ENCODE data around the gene GMPPB. TPM values are rescaled to one million over a fixed set of nuclear protein-coding genes. Genes with fewer than 3 reads are reported as not detected.
A peak's percentile ranks its signal among the peaks of the same experiment; 100 is the strongest.

The GMPPB gene
- 15.9 TPM for polyA plus RNA-seq (2013, experiment 1 of 4)
- 18.2 TPM for polyA plus RNA-seq (2013, experiment 2 of 4)
- polyA plus RNA-seq (2013, experiment 3 of 4) = 12.4 TPM
- 12.7 TPM for polyA plus RNA-seq (2013, experiment 4 of 4)

DNA sequence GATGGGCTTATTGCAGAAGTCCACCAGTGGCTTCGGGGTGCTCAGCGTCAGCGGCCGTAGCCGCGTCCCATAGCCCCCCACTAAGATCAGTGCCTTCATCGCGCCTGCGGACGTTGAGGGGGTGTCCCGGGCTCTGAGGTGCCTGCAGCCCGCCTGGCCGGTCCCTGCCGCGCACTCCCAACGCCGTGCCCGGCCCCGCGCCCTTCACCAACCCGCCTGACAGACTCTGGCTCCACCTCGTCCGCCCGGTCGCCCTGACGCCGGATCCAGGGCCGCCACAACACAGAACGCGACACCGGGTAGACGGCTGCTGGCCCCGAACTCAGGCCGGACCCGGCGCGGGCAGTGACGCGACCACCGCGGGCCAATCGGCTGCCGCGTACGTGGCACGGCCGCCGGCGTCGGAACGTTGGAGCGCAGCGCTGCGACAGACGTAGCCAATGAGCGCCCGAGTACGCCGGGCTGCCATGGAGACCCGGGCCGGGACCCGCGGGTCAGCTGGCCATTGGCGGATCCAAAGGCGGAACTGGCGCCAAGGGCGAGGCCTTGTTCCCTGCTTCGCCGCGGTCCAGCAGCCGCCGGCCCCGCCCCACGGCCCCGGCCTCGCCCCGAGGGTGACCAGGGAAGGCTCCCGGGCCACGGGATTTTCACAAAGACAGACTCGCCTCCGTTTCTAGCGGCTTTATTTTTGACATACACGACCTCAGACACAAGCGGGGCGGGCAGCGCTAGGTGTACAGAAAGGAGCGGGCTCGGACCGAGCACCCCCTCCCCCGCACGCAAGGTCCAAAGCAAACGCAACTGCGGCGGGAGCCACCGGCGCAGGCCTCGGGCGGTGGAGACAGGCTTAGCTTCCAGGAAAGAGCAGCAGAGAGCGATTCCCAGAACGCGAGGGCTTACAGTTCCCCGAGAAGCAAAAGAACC lies at the start of gene GMPPB:
Gene GMPPB (minus strand): TSS at position 324 of the 924 bp plus-strand sequence. CDS start 225 bp downstream, at position 99.
- Histone ChIP-seq H3K4me3 (ENCODE audit: insufficient read depth, low read depth, low read length) (peak within 1 kb of the TSS; percentile 100), H3K27me3 (ENCODE audit: control insufficient read depth, insufficient read depth, low read length, poor library complexity, severe bottlenecking) (no peaks in the 10 kb centered on the region), H3K4me1 (ENCODE audit: control insufficient read depth, insufficient read depth, low read length) (peaks cover 6% of the 10 kb centered on the region), H3K9me3 (ENCODE audit: control insufficient read depth, low read length) (no peaks in the 10 kb centered on the region), H3K27ac (ENCODE audit: insufficient read depth, low read depth, low read length, poor library complexity, severe bottlenecking) (peak within 1 kb of the TSS; percentile 92), H3K36me3 (ENCODE audit: control insufficient read depth, insufficient read depth, low read length) (peaks cover 11% of the 10 kb centered on the region)
- WGBS, 2 experiments = 1% methylated on average over 102 of the region's 102 CpGs

DNA sequence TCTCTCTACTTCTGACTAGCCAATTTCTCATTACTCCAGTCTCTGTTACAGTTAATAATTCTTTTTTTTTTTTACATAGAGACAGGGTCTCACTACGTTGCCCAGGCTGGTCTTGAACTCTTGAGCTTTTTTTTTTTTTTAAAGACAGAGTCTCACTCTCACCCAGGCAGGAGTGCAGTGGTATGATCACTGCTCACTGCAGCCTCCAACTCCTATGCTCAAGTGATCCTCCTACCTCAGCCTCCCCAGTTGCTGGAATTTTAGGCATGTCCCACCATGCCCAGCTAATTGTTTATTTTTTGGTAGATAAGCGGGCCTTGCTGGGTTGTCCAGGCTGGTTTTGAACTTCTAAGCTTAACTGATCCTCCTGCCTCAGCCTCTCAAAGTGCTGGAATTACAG lies 49.0 kb upstream of the GMPPB start:
- Histone ChIP-seq H3K4me1 (ENCODE audit: control insufficient read depth, insufficient read depth, low read length) (no peaks in the 10 kb centered on the region), H3K9me3 (ENCODE audit: control insufficient read depth, low read length) (no peaks in the 10 kb centered on the region), H3K27me3 (ENCODE audit: control insufficient read depth, insufficient read depth, low read length, poor library complexity, severe bottlenecking) (no peaks in the 10 kb centered on the region), H3K27ac (ENCODE audit: insufficient read depth, low read depth, low read length, poor library complexity, severe bottlenecking) (no peak overlapping the region), H3K4me3 (ENCODE audit: insufficient read depth, low read depth, low read length) (no peak overlapping the region), H3K36me3 (ENCODE audit: control insufficient read depth, insufficient read depth, low read length) (no peaks in the 10 kb centered on the region)
- 95 to 96% methylated on average over 2 of the region's 2 CpGs for WGBS, 2 experiments

- H3K4me3 ChIP-seq (ENCODE audit: insufficient read depth, low read depth, low read length) = no peak overlapping the region
- no peak overlapping the region for H3K27ac ChIP-seq (ENCODE audit: insufficient read depth, low read depth, low read length, poor library complexity, severe bottlenecking)
- H3K36me3 ChIP-seq (ENCODE audit: control insufficient read depth, insufficient read depth, low read length) = no peaks in the 10 kb centered on the region
- WGBS, 2 experiments = 96 to 100% methylated on average over 1 of the region's 1 CpG
- H3K9me3 ChIP-seq (ENCODE audit: control insufficient read depth, low read length) = no peaks in the 10 kb centered on the region
- no peaks in the 10 kb centered on the region for H3K4me1 ChIP-seq (ENCODE audit: control insufficient read depth, insufficient read depth, low read length)
- H3K27me3 ChIP-seq (ENCODE audit: control insufficient read depth, insufficient read depth, low read length, poor library complexity, severe bottlenecking) = no peaks in the 10 kb centered on the region
These were observed 47.7 kb upstream of the GMPPB start for GRCh38 chr3:49771340-49771938.

DNA sequence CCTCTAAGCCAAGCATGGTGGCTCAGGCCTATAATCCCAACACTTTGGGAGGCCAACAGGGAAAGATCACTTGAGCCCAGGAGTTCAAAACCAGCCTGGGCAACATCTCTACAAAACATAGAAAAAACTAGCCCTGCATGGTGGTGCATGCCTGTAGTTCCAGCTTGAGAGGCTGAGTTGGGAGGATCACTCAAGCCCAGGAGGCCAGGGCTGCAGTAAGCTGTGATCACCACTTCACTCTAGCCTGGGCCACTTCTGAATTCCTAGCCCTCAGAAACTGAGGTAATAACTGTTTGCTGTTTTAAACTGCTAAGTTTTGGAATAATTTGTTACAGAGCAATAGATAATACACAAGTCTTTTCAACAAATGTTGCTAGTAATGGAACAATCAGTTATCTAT lies 46.2 kb upstream of the GMPPB start:
- no peak overlapping the region for H3K4me3 ChIP-seq (ENCODE audit: insufficient read depth, low read depth, low read length)
- H3K4me1 ChIP-seq (ENCODE audit: control insufficient read depth, insufficient read depth, low read length) = no peaks in the 10 kb centered on the region
- no peak overlapping the region for H3K27ac ChIP-seq (ENCODE audit: insufficient read depth, low read depth, low read length, poor library complexity, severe bottlenecking)
- H3K36me3 ChIP-seq (ENCODE audit: control insufficient read depth, insufficient read depth, low read length) = no peaks in the 10 kb centered on the region
- H3K27me3 ChIP-seq (ENCODE audit: control insufficient read depth, insufficient read depth, low read length, poor library complexity, severe bottlenecking) = no peaks in the 10 kb centered on the region
- no peaks in the 10 kb centered on the region for H3K9me3 ChIP-seq (ENCODE audit: control insufficient read depth, low read length)

DNA sequence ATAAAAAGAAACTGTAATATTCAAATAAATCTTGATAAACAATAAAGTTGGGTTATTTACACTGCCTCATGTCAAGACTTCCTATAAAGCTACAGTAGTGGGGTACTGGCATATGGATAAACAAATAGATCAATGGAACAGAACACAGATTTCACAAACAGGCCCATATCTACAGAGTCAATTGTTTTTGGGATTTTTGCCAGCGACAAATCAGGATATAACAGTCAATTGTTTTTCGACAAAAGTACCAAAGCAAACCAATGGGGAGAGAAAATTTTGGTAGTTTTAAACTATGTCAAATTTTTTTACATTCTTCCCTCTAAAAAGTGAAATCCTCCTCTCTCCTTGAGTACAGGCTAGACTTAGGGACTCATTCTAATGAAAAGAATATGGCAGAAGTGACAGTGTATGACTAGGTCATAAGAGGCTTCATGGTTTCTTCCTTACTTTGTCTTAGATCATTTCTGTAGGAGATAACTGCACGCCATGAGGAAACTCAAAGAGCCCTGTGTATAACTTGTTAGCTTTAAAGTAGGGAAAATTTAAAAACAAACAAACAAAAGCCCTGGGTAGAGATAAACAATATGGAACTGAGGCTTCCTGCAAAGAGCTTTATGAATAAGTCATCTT lies 45.6 kb upstream of the GMPPB start:
- Histone ChIP-seq H3K36me3 (ENCODE audit: control insufficient read depth, insufficient read depth, low read length) (no peaks in the 10 kb centered on the region), H3K9me3 (ENCODE audit: control insufficient read depth, low read length) (no peaks in the 10 kb centered on the region), H3K4me3 (ENCODE audit: insufficient read depth, low read depth, low read length) (no peak overlapping the region), H3K4me1 (ENCODE audit: control insufficient read depth, insufficient read depth, low read length) (no peaks in the 10 kb centered on the region), H3K27me3 (ENCODE audit: control insufficient read depth, insufficient read depth, low read length, poor library complexity, severe bottlenecking) (no peaks in the 10 kb centered on the region), H3K27ac (ENCODE audit: insufficient read depth, low read depth, low read length, poor library complexity, severe bottlenecking) (no peak overlapping the region)
- WGBS, 2 experiments = 91 to 100% methylated on average over 3 of the region's 3 CpGs

- H3K27ac ChIP-seq (ENCODE audit: insufficient read depth, low read depth, low read length, poor library complexity, severe bottlenecking) = no peak overlapping the region
- H3K36me3 ChIP-seq (ENCODE audit: control insufficient read depth, insufficient read depth, low read length) = no peaks in the 10 kb centered on the region
- H3K9me3 ChIP-seq (ENCODE audit: control insufficient read depth, low read length) = no peaks in the 10 kb centered on the region
- no peak overlapping the region for H3K4me3 ChIP-seq (ENCODE audit: insufficient read depth, low read depth, low read length)
- no peaks in the 10 kb centered on the region for H3K27me3 ChIP-seq (ENCODE audit: control insufficient read depth, insufficient read depth, low read length, poor library complexity, severe bottlenecking)
- 98 to 99% methylated on average over 3 of the region's 4 CpGs for WGBS, 2 experiments
- H3K4me1 ChIP-seq (ENCODE audit: control insufficient read depth, insufficient read depth, low read length) = no peaks in the 10 kb centered on the region
These were observed 40.2 kb upstream of the GMPPB start for GRCh38 chr3:49763981-49764380.

- H3K27ac ChIP-seq (ENCODE audit: insufficient read depth, low read depth, low read length, poor library complexity, severe bottlenecking) = no peak overlapping the region
- WGBS, 2 experiments = 92 to 95% methylated on average over 3 of the region's 3 CpGs
- H3K4me3 ChIP-seq (ENCODE audit: insufficient read depth, low read depth, low read length) = no peak overlapping the region
- H3K27me3 ChIP-seq (ENCODE audit: control insufficient read depth, insufficient read depth, low read length, poor library complexity, severe bottlenecking) = no peaks in the 10 kb centered on the region
- H3K4me1 ChIP-seq (ENCODE audit: control insufficient read depth, insufficient read depth, low read length) = no peaks in the 10 kb centered on the region
- H3K36me3 ChIP-seq (ENCODE audit: control insufficient read depth, insufficient read depth, low read length) = no peaks in the 10 kb centered on the region
- no peaks in the 10 kb centered on the region for H3K9me3 ChIP-seq (ENCODE audit: control insufficient read depth, low read length)
These were observed 37.9 kb upstream of the GMPPB start for GRCh38 chr3:49761661-49762060.

DNA sequence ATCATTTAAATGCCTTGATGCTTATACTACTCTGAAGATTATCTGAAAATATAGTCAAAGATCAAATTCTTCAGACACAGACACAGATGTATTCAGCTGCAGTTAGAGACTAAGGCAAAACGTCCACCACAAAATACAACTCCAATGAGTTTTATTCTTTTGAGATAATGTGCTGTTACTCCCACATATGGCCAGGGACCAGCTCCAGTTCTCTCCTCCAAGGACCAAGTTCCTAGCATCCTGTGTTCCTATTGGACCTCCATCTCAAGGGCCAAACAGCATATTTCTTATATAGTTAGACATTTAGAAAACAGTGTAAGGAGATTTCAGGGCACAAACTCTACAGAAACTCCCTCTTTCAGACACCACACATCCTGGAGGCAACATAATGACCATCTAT lies 35.5 kb upstream of the GMPPB start:
- H3K9me3 ChIP-seq (ENCODE audit: control insufficient read depth, low read length) = no peaks in the 10 kb centered on the region
- H3K27me3 ChIP-seq (ENCODE audit: control insufficient read depth, insufficient read depth, low read length, poor library complexity, severe bottlenecking) = no peaks in the 10 kb centered on the region
- H3K27ac ChIP-seq (ENCODE audit: insufficient read depth, low read depth, low read length, poor library complexity, severe bottlenecking) = no peak overlapping the region
- WGBS, 2 experiments = 83 to 100% methylated on average over 1 of the region's 1 CpG
- no peaks in the 10 kb centered on the region for H3K4me1 ChIP-seq (ENCODE audit: control insufficient read depth, insufficient read depth, low read length)
- no peak overlapping the region for H3K4me3 ChIP-seq (ENCODE audit: insufficient read depth, low read depth, low read length)
- no peaks in the 10 kb centered on the region for H3K36me3 ChIP-seq (ENCODE audit: control insufficient read depth, insufficient read depth, low read length)

- Histone ChIP-seq H3K27ac (ENCODE audit: insufficient read depth, low read depth, low read length, poor library complexity, severe bottlenecking) (no peak overlapping the region), H3K36me3 (ENCODE audit: control insufficient read depth, insufficient read depth, low read length) (no peaks in the 10 kb centered on the region), H3K4me3 (ENCODE audit: insufficient read depth, low read depth, low read length) (no peak overlapping the region), H3K9me3 (ENCODE audit: control insufficient read depth, low read length) (no peaks in the 10 kb centered on the region), H3K4me1 (ENCODE audit: control insufficient read depth, insufficient read depth, low read length) (no peaks in the 10 kb centered on the region), H3K27me3 (ENCODE audit: control insufficient read depth, insufficient read depth, low read length, poor library complexity, severe bottlenecking) (no peaks in the 10 kb centered on the region)
- 75 to 92% methylated on average over 2 of the region's 2 CpGs for WGBS, 2 experiments
These were observed 33.4 kb upstream of the GMPPB start for GRCh38 chr3:49757197-49757596.

GRCh38 chr3:49756036-49756435 lies 32.3 kb upstream of the GMPPB start:
- Histone ChIP-seq H3K27me3 (ENCODE audit: control insufficient read depth, insufficient read depth, low read length, poor library complexity, severe bottlenecking) (no peaks in the 10 kb centered on the region), H3K36me3 (ENCODE audit: control insufficient read depth, insufficient read depth, low read length) (no peaks in the 10 kb centered on the region), H3K9me3 (ENCODE audit: control insufficient read depth, low read length) (no peaks in the 10 kb centered on the region), H3K27ac (ENCODE audit: insufficient read depth, low read depth, low read length, poor library complexity, severe bottlenecking) (no peak overlapping the region), H3K4me1 (ENCODE audit: control insufficient read depth, insufficient read depth, low read length) (no peaks in the 10 kb centered on the region), H3K4me3 (ENCODE audit: insufficient read depth, low read depth, low read length) (no peak overlapping the region)
- WGBS, 2 experiments = 65 to 68% methylated on average over 1 of the region's 1 CpG

Measured in ectodermal cell (in vitro differentiated cells).